GM12878 (cell line): ENCODE results near the gene YJU2. TPM values are rescaled to one million over a fixed set of nuclear protein-coding genes. Genes with fewer than 3 reads are reported as not detected.
A peak's percentile ranks its signal among the peaks of the same experiment; 100 is the strongest.

Experiments
- ATAC-seq: fragments of 200-7000 bp; cut with Tn5 transposase; 3 replicates; pipeline ENCODE4 v1.9.1; 2020; ENCODE audit warnings: mild to moderate bottlenecking, moderate library complexity
- BruUV-seq: library from RNA; stranded (reverse); fragments of 400-500 nt; replicated peaks from 2 replicates; lab custom pipeline; 2021; lab: Mats Ljungman, UMichigan
- CTCF ChIA-PET: fragments of 300-600 bp; sonication (Branson Sonifier 250); formaldehyde crosslinking; extraction: SDS; loops from one replicate; lab custom pipeline; 2021; ENCODE audit warnings: inconsistent platforms; lab: Yijun Ruan, JAX
- POLR2A ChIA-PET: fragments of 350-600 bp; formaldehyde crosslinking; extraction: SDS; loops from one replicate; lab custom pipeline; 2021; ENCODE audit warnings: inconsistent platforms; lab: Charles Lee
- RAD21 ChIA-PET: fragments of 300-600 bp; sonication (Branson Sonifier 250); formaldehyde crosslinking; loops from one replicate; lab custom pipeline; 2023; ENCODE audit warnings: antibody characterized with exemption; ENCODE audit not compliant: unreplicated experiment; lab: Charles Lee
- SMC1A ChIA-PET: fragments of 300-600 bp; sonication (Branson Sonifier 250); formaldehyde crosslinking; loops from one replicate; lab custom pipeline; 2023; ENCODE audit not compliant: unreplicated experiment, uncharacterized antibody; lab: Charles Lee
- DNase-seq: peaks from one replicate; pipeline ENCODE4 v3.0.0-alpha.2; 2011; ENCODE audit warnings: low read depth, low spot score
- FAIRE-seq: peaks from 3 replicates; lab custom pipeline; 2011; peaks lifted over from hg19 to GRCh38; lab: Jason Lieb, UNC
- H2AFZ ChIP-seq: 2 replicates; pipeline ENCODE4 v1.6.0; 2011; ENCODE audit warnings: low read depth, low read length, control low read depth; ENCODE audit not compliant: control insufficient read depth
- H3K27ac ChIP-seq: 2 replicates; pipeline ENCODE4 v1.5.1; 2011; ENCODE audit warnings: control low read depth; ENCODE audit not compliant: control insufficient read depth, insufficient read depth
- H3K27me3 ChIP-seq, 2 experiments: replicated peaks in 1 of 2; 2 replicates each; pipeline versions ENCODE4 v1.6.0 to v1.6.1; 2011; ENCODE audit warnings: low read length in 1 of 2; ENCODE audit not compliant: control insufficient read depth in 2 of 2, insufficient read depth in 2 of 2
- H3K36me3 ChIP-seq, 2 experiments: 2 replicates each; pipeline ENCODE4 v1.5.1; 2011; ENCODE audit warnings: low read length in 1 of 2; ENCODE audit not compliant: control insufficient read depth in 2 of 2, insufficient read depth in 2 of 2
- H3K4me1 ChIP-seq: 2 replicates; pipeline ENCODE4 v1.6.1; 2011; ENCODE audit warnings: mild to moderate bottlenecking, low read length, moderate library complexity, mixed read lengths; ENCODE audit not compliant: control insufficient read depth, insufficient read depth
- H3K4me2 ChIP-seq: 2 replicates; pipeline ENCODE4 v1.6.0; 2011; ENCODE audit warnings: control low read depth; ENCODE audit not compliant: control insufficient read depth, insufficient read depth
- H3K4me3 ChIP-seq: fragments of 200-600 bp; sonication (generic); 2 replicates; pipeline ENCODE4 v1.5.1; 2016
- H3K79me2 ChIP-seq: 2 replicates; pipeline ENCODE4 v1.6.0; 2011; ENCODE audit warnings: low read length; ENCODE audit not compliant: control insufficient read depth, insufficient read depth
- H3K9ac ChIP-seq: 2 replicates; pipeline ENCODE4 v1.8.0; 2011; ENCODE audit warnings: low read length, control low read depth, mixed read lengths; ENCODE audit not compliant: control insufficient read depth, insufficient read depth
- H3K9me3 ChIP-seq: replicated peaks from 3 replicates; pipeline ENCODE4 v1.5.1; 2011; ENCODE audit warnings: mild to moderate bottlenecking, low read length; ENCODE audit not compliant: control insufficient read depth, insufficient read depth
- H4K20me1 ChIP-seq: 2 replicates; pipeline ENCODE4 v1.6.0; 2011; ENCODE audit not compliant: control insufficient read depth, insufficient read depth
- BHLHE40 ChIP-seq, 2 experiments: fragments of 450-650 bp in 1 of 2; IDR thresholded peaks; 2 replicates each; pipeline ENCODE4 v1.6.1; 2011 to 2017; ENCODE audit warnings: low read depth in 2 of 2, borderline replicate concordance in 1 of 2, improper control_type of control experiment in 1 of 2, low read length in 1 of 2, mild to moderate bottlenecking in 1 of 2
- HCFC1 ChIP-seq: fragments of 150-350 bp; IDR thresholded peaks from 2 replicates; pipeline ENCODE4 v1.6.1; 2014; ENCODE audit warnings: low read length
- IKZF1 ChIP-seq: fragments of 450-650 bp; conservative IDR thresholded peaks from 2 replicates; pipeline ENCODE4 v1.6.1; 2017; ENCODE audit warnings: antibody characterized with exemption, mild to moderate bottlenecking
- IRF4 ChIP-seq: IDR thresholded peaks from 2 replicates; pipeline ENCODE4 v1.6.1; 2011; ENCODE audit warnings: low read depth, low read length
- KDM1A ChIP-seq: fragments of 200-600 bp; sonication (generic); IDR thresholded peaks from 2 replicates; pipeline ENCODE4 v1.6.1; 2016; ENCODE audit warnings: borderline replicate concordance
- MTA2 ChIP-seq: fragments of 450-650 bp; IDR thresholded peaks from 2 replicates; pipeline ENCODE4 v1.6.1; 2016; ENCODE audit warnings: low read depth, mild to moderate bottlenecking, moderate library complexity
- NRF1 ChIP-seq: conservative IDR thresholded peaks from 2 replicates; pipeline ENCODE4 v1.6.1; 2011; ENCODE audit warnings: mild to moderate bottlenecking, low read depth, low read length, improper control_type of control experiment
- RB1 ChIP-seq: fragments of 450-650 bp; formaldehyde crosslinking; IDR thresholded peaks from 2 replicates; pipeline ENCODE4 v1.6.1; 2017; ENCODE audit warnings: mild to moderate bottlenecking, borderline replicate concordance
- SMARCA5 ChIP-seq: fragments of 450-650 bp; IDR thresholded peaks from 2 replicates; pipeline ENCODE4 v1.6.1; 2017; ENCODE audit warnings: mild to moderate bottlenecking
- WGBS: methylation state at CpG from one replicate; pipeline ENCODE4 v1.1.6; 2016; ENCODE audit warnings: low lambda C conversion rate; ENCODE audit not compliant: insufficient replicate concordance, insufficient coverage; ENCODE audit errors: missing lambda C conversion rate; 5-methylcytosine and 5-hydroxymethylcytosine counted together
- in situ Hi-C: fragments of 300-500 bp; cut with MboI; formaldehyde crosslinking; loops from 9 replicates; pipeline ENCODE4 v1.14.3; 2018; ENCODE audit warnings: mixed read lengths
- intact Hi-C: fragments of 100-400 bp; cut with micrococcal nuclease; formaldehyde crosslinking; loops from one replicate; pipeline ENCODE4 v1.14.2; 2022; ENCODE audit not compliant: unreplicated experiment
- polyA plus RNA-seq, 11 experiments: library from polyadenylated mRNA; depleted of rRNA in 4 of 11; unstranded in 6 of 11; stranded (reverse) in 5 of 11; fragments of >200 nt; fragmentation: Nextera tagmentation in 4 of 11; fragmentation: Illumina TruSeq in 1 of 11; extraction: Ambion mirVana in 4 of 11; extraction: Trizol in 1 of 11; gene quantifications; 1 replicate in 1 of 11; 2 replicates in 10 of 11; pipeline versions ENCODE4 v1.2.1 to v1.2.3, GENCODE V29; 2011 to 2016; ENCODE audit warnings: inconsistent platforms in 2 of 11, missing spikeins in 2 of 11, low read depth in 1 of 11
- total RNA-seq, 4 experiments: library from RNA; depleted of rRNA in 3 of 4; stranded (reverse); fragments of >200 nt in 3 of 4; fragmentation: Illumina TruSeq in 1 of 4; extraction: Trizol in 1 of 4; gene quantifications; 2 replicates each; pipeline versions ENCODE4 v1.2.1 to v1.2.3, GENCODE V29; 2013 to 2021
- TF ChIP-seq, protein P1 (sequence below): IDR thresholded peaks from 2 replicates; pipeline ENCODE4 v1.6.1; 2012; ENCODE audit warnings: low read depth, low read length, improper control_type of control experiment

Gene YJU2
- total and polyA plus RNA-seq, 10 of the 15 experiments (the other 5 are each of a cell fraction or from before 2014, with no cell fraction given) = 0.26 to 40.7 (median 23.8) TPM

DNA sequence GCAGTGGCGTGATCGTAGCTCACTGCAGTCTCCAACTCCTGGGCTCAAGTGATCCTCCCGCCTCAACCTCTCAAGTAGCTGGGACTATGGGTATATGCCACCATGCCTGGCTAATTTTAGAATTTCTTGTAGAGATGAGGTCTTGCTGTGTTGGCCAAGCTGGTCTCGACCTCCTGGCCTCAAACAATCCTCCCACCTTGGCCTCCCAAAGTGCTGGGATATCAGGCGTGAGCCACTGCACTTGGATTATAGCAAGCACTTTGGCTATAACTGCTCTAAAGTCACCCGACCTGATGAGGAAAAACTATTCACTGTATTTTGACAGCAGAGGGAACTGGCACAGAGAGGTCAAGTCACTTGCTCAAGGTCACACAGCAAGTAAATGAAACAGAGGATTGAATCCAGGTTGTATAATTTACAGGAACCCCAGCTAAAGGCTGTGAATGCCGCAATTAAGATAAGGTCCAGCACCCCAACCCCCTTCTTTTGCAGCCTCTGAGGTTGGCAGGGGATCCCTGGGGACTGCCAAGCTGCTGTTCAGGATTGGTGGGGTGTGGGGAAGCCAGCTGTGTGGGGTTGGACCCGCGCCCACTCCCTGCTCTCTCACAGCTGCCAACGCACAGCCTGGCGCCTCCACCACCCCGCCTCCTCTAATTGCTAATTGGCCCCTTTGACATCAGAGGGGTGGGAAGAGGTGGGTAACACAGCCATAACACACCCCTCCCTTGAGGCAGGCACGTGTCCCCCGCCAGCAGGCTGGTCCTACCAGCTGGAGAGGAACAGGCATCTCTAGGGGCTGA lies 49.3 kb downstream of the YJU2 start:
- H3K4me1 ChIP-seq = no peaks in the 10 kb centered on the region
- ChIA-PET RAD21 (no interaction called here), POLR2A (no interaction called here), CTCF (interaction anchor here (1.1 to 1.4 kb wide), 2 partner anchors 29 to 156 kb away, joined by 3 to 4 read pairs; no protein-coding TSS in a partner anchor), SMC1A (interaction anchor here (0.9 kb wide), 1 partner anchor 23 kb away, joined by 3 read pairs; no protein-coding TSS in a partner anchor)
- no peak overlapping the region for H3K27ac ChIP-seq
- no peaks in the 10 kb centered on the region for H3K79me2 ChIP-seq
- no TSS peak for BruUV-seq
- no peaks in the 10 kb centered on the region for H3K27me3 ChIP-seq
- no peak overlapping the region for H3K4me2 ChIP-seq
- no peaks in the 10 kb centered on the region for H3K36me3 ChIP-seq
- no peak; the same call in 1 of the 3 replicates for ATAC-seq
- TF ChIP-seq BHLHE40 (IDR thresholded peaks at IDR 0.05; ENCODE audit: borderline replicate concordance in 1 of 2, low read depth in 2 of 2, low read length in 1 of 2) (peak in 1 of 2 experiments; percentile 33; a peak in 1 of 4 replicates), MTA2 (no peak)
- in situ Hi-C loops = no loop called here
- H4K20me1 ChIP-seq = no peaks in the 10 kb centered on the region
- DNase-seq = no peak
- H3K4me3 ChIP-seq = no peak overlapping the region
- WGBS = 19% methylated on average over 14 of the region's 14 CpGs
- intact Hi-C loops = no loop called here
- H3K9me3 ChIP-seq = no peaks in the 10 kb centered on the region
- H2AFZ ChIP-seq = no peak overlapping the region
- H3K9ac ChIP-seq = no peak overlapping the region
- no peak for FAIRE-seq

DNA sequence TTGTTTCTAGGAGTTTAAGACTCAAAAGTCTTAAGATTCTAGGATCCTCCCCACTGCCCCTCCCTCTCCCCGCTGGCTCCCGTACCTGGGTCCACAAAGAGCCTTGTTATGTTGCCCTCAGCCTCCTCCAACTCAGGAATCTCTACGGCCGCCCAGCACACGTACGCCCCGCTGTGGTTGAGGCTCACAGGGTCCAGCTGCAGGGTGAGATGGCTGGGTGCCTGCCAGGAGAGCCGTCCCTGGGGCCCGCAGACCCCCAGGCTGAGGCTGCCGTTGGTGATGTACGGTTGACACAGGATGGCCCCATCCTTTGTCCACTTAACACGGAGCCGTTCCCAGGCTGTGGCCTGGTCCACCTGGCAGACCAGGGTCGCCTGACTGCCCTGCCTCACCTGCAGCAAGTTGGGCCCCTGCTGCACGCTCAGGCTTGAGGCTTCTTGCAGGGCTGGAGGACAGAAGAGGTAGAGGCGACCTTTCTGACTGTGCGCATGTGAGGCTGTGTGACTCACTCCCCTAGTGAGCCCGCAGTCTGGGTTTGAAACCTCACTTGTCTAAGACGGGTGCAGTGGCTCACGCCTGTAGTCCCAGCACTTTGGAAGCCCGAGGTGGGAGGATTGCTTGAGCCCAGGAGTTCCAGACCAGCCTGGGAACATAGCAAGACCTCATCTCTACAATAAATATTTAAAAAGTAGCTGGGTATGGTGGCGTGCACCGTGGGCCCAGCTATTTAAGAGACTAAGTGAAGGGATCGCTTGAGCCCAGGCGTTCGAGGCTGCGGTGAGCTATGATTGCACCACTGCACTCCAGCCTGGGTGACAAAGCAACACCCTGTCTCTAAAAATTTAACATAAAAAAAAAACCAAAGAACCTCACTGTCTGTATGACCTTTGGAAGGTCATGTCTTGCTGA lies 51.3 kb downstream of the YJU2 start:
- no peaks in the 10 kb centered on the region for H3K27me3 ChIP-seq
- in situ Hi-C loops = no loop called here
- 60% methylated on average over 27 of the region's 27 CpGs for WGBS
- intact Hi-C loops = no loop called here
- H3K4me1 ChIP-seq = no peaks in the 10 kb centered on the region
- ChIA-PET SMC1A (no interaction called here), RAD21 (no interaction called here), CTCF (no interaction called here), POLR2A (no interaction called here)
- BruUV-seq = no TSS peak
- H3K9ac ChIP-seq = no peak overlapping the region
- no peak overlapping the region for H2AFZ ChIP-seq
- DNase-seq (no peak), FAIRE-seq (no peak), ATAC-seq (no peak)
- no peak overlapping the region for H3K27ac ChIP-seq
- H3K79me2 ChIP-seq = no peaks in the 10 kb centered on the region
- no peak overlapping the region for H3K4me3 ChIP-seq
- no peak overlapping the region for H3K4me2 ChIP-seq
- no peaks in the 10 kb centered on the region for H3K9me3 ChIP-seq
- no peaks in the 10 kb centered on the region for H4K20me1 ChIP-seq
- H3K36me3 ChIP-seq = no peaks in the 10 kb centered on the region
- TF ChIP-seq IKZF1 (no peak), IRF4 (no peak), HCFC1 (no peak), SMARCA5 (no peak), RB1 (no peak), NRF1 (no peak), KDM1A (no peak)
- TF ChIP-seq, protein P1, sequence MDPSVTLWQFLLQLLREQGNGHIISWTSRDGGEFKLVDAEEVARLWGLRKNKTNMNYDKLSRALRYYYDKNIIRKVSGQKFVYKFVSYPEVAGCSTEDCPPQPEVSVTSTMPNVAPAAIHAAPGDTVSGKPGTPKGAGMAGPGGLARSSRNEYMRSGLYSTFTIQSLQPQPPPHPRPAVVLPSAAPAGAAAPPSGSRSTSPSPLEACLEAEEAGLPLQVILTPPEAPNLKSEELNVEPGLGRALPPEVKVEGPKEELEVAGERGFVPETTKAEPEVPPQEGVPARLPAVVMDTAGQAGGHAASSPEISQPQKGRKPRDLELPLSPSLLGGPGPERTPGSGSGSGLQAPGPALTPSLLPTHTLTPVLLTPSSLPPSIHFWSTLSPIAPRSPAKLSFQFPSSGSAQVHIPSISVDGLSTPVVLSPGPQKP = no peak
